ENCODE results near the gene MYH11. TPM values are rescaled to one million over a fixed set of nuclear protein-coding genes. Genes with fewer than 3 reads are reported as not detected.
A peak's percentile ranks its signal among the peaks of the same experiment; 100 is the strongest.

The MYH11 gene
- total and polyA plus RNA-seq, 2 of the 13 experiments (the other 11 are each of a cell fraction or from before 2014, with no cell fraction given), result not detected

DNA sequence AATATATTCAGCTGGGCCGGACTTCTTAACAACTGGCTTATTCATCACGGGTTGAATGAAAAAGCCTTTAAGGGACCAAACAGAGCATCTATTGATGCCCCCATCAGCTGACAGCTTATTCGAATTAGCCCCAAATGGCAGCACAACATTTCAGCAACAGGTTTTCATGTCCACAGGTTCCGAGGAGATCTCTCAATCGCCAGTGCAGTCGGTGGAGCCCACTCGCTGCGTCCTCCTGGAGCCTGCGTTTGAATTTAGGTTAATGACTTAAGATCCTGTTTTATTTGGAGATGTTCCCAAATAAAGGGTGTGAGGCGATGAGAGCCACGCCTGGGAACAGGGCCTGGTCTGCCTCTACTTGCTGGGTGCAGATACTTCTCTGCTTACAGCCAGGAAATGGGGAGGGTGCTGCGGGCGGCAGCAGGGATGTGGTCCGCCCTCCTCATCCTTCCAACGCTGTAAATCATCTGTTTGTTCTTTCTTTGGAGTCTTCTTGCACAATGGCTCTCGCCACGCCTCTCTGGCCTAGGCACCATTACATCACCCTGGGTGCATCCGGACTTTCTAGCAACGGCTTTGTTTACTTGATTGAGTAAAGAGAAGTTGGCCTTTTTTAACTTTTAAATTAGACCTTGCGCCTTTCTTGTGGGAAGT lies 184.2 kb downstream of the MYH11 start (continued):
- TF ChIP-seq IRF9 (CRISPR knock-in tag; IDR thresholded peaks at IDR 0.05; ENCODE audit: borderline replicate concordance) (peak; percentile 50; the same call in 1 of the 2 replicates), MEIS1 (CRISPR knock-in tag; IDR thresholded peaks at IDR 0.05; ENCODE audit: borderline replicate concordance) (0 out of 2 replicates have a peak, but pooled peaks have one; percentile 31), CC2D1A (CRISPR knock-in tag; IDR thresholded peaks at IDR 0.05) (no peak), RFXANK (CRISPR knock-in tag; IDR thresholded peaks at IDR 0.05) (peak; percentile 94), HDAC2 (CRISPR knock-in tag; IDR thresholded peaks at IDR 0.05) (peak; percentile 100), NR2F2 (IDR thresholded peaks at IDR 0.05; ENCODE audit: borderline replicate concordance, low read depth) (peak; percentile 83), CHD2 (IDR thresholded peaks at IDR 0.05; ENCODE audit: low read depth, low read length) (no peak), RAD21 (CRISPR knock-in tag; IDR thresholded peaks at IDR 0.05) (no peak; the same call in 1 of the 2 replicates), TCF12 (IDR thresholded peaks at IDR 0.05) (no peak), TCF12 (CRISPR knock-in tag; IDR thresholded peaks at IDR 0.05) (peak; percentile 94), DPF2 (CRISPR knock-in tag; IDR thresholded peaks at IDR 0.05; ENCODE audit: borderline replicate concordance, low read depth) (peak; percentile 99), NCOR1 (IDR thresholded peaks at IDR 0.05; ENCODE audit: borderline replicate concordance, low read length) (peak; percentile 99), ZNF530 (CRISPR knock-in tag; IDR thresholded peaks at IDR 0.05; ENCODE audit: low read depth) (no peak), ZFP82 (CRISPR knock-in tag; IDR thresholded peaks at IDR 0.05; ENCODE audit: borderline replicate concordance) (no peak), ATRX (CRISPR knock-in tag; IDR thresholded peaks at IDR 0.05; ENCODE audit: borderline replicate concordance) (no peak), SAP130 (CRISPR knock-in tag; IDR thresholded peaks at IDR 0.05; ENCODE audit: low read depth) (peak; percentile 99), FOXA3 (CRISPR knock-in tag; IDR thresholded peaks at IDR 0.05) (peak; percentile 99)
- TF ChIP-seq, protein P1, sequence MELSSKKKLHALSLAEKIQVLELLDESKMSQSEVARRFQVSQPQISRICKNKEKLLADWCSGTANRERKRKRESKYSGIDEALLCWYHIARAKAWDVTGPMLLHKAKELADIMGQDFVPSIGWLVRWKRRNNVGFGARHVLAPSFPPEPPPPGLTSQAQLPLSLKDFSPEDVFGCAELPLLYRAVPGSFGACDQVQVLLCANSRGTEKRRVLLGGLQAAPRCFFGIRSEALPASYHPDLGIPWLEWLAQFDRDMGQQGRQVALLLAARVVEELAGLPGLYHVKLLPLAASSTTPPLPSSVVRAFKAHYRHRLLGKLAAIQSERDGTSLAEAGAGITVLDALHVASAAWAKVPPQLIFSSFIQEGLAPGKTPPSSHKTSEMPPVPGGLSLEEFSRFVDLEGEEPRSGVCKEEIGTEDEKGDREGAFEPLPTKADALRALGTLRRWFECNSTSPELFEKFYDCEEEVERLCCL (CRISPR knock-in tag; IDR thresholded peaks at IDR 0.05; ENCODE audit: borderline replicate concordance), result peak; percentile 20; the same call in 1 of the 2 replicates
- TF ChIP-seq, protein P2, sequence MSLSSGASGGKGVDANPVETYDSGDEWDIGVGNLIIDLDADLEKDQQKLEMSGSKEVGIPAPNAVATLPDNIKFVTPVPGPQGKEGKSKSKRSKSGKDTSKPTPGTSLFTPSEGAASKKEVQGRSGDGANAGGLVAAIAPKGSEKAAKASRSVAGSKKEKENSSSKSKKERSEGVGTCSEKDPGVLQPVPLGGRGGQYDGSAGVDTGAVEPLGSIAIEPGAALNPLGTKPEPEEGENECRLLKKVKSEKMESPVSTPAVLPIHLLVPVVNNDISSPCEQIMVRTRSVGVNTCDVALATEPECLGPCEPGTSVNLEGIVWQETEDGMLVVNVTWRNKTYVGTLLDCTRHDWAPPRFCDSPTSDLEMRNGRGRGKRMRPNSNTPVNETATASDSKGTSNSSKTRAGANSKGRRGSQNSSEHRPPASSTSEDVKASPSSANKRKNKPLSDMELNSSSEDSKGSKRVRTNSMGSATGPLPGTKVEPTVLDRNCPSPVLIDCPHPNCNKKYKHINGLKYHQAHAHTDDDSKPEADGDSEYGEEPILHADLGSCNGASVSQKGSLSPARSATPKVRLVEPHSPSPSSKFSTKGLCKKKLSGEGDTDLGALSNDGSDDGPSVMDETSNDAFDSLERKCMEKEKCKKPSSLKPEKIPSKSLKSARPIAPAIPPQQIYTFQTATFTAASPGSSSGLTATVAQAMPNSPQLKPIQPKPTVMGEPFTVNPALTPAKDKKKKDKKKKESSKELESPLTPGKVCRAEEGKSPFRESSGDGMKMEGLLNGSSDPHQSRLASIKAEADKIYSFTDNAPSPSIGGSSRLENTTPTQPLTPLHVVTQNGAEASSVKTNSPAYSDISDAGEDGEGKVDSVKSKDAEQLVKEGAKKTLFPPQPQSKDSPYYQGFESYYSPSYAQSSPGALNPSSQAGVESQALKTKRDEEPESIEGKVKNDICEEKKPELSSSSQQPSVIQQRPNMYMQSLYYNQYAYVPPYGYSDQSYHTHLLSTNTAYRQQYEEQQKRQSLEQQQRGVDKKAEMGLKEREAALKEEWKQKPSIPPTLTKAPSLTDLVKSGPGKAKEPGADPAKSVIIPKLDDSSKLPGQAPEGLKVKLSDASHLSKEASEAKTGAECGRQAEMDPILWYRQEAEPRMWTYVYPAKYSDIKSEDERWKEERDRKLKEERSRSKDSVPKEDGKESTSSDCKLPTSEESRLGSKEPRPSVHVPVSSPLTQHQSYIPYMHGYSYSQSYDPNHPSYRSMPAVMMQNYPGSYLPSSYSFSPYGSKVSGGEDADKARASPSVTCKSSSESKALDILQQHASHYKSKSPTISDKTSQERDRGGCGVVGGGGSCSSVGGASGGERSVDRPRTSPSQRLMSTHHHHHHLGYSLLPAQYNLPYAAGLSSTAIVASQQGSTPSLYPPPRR (CRISPR knock-in tag; IDR thresholded peaks at IDR 0.05; ENCODE audit: borderline replicate concordance), result peak; percentile 97
- TF ChIP-seq, protein P3, sequence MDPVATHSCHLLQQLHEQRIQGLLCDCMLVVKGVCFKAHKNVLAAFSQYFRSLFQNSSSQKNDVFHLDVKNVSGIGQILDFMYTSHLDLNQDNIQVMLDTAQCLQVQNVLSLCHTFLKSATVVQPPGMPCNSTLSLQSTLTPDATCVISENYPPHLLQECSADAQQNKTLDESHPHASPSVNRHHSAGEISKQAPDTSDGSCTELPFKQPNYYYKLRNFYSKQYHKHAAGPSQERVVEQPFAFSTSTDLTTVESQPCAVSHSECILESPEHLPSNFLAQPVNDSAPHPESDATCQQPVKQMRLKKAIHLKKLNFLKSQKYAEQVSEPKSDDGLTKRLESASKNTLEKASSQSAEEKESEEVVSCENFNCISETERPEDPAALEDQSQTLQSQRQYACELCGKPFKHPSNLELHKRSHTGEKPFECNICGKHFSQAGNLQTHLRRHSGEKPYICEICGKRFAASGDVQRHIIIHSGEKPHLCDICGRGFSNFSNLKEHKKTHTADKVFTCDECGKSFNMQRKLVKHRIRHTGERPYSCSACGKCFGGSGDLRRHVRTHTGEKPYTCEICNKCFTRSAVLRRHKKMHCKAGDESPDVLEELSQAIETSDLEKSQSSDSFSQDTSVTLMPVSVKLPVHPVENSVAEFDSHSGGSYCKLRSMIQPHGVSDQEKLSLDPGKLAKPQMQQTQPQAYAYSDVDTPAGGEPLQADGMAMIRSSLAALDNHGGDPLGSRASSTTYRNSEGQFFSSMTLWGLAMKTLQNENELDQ (CRISPR knock-in tag; IDR thresholded peaks at IDR 0.05; ENCODE audit: borderline replicate concordance), result no peak; the same call in 1 of the 2 replicates

All from HepG2 (cell line).